H1 (cell line): ENCODE measurements around the gene HDHD3. TPM values are rescaled to one million over a fixed set of nuclear protein-coding genes. Genes with fewer than 3 reads are reported as not detected.

ENCODE experiments used
- CTCF ChIA-PET: fragments of 300-600 bp; sonication (Branson Sonifier 250); formaldehyde crosslinking; loops from one replicate; lab custom pipeline; 2021; ENCODE audit not compliant: partially characterized antibody; lab: Charles Lee
- POLR2A ChIA-PET: fragments of 300-600 bp; sonication (Branson Sonifier 250); formaldehyde crosslinking; loops from one replicate; lab custom pipeline; 2021; ENCODE audit warnings: inconsistent platforms; ENCODE audit not compliant: partially characterized antibody; lab: Charles Lee
- DNase-seq, 2 experiments: peaks; one replicate each; pipeline versions ENCODE4 v3.0.0 to v3.0.0-alpha.2; 2010 to 2022; ENCODE audit warnings: low spot score in 2 of 2, low read depth in 1 of 2, mixed read lengths in 1 of 2
- FAIRE-seq: peaks from 2 replicates; lab custom pipeline; 2011; peaks lifted over from hg19 to GRCh38; lab: Jason Lieb, UNC
- H2AFZ ChIP-seq: 2 replicates; pipeline ENCODE4 v1.8.1; 2012; ENCODE audit warnings: low read length, inconsistent platforms
- H2AK5ac ChIP-seq: 2 replicates; pipeline ENCODE4 v1.6.1; 2013; ENCODE audit warnings: low read depth, low read length
- H2BK120ac ChIP-seq: replicated peaks from 2 replicates; pipeline ENCODE3; 2013; ENCODE audit warnings: low read depth, low read length, inconsistent platforms
- H2BK12ac ChIP-seq: 2 replicates; pipeline ENCODE4 v1.6.1; 2013; ENCODE audit warnings: low read depth, low read length
- H2BK15ac ChIP-seq: 2 replicates; pipeline ENCODE4 v1.6.1; 2013; ENCODE audit warnings: low read length
- H2BK20ac ChIP-seq: 2 replicates; pipeline ENCODE4 v1.6.1; 2013; ENCODE audit warnings: low read length
- H2BK5ac ChIP-seq: 2 replicates; pipeline ENCODE4 v1.6.1; 2013; ENCODE audit warnings: low read depth, low read length
- H3K14ac ChIP-seq: 2 replicates; pipeline ENCODE4 v1.6.1; 2013; ENCODE audit warnings: inconsistent platforms; ENCODE audit not compliant: insufficient read length
- H3K18ac ChIP-seq: 2 replicates; pipeline ENCODE4 v1.6.1; 2013; ENCODE audit warnings: low read length; ENCODE audit errors: extremely low read depth
- H3K23ac ChIP-seq: 2 replicates; pipeline ENCODE4 v1.6.1; 2013; ENCODE audit warnings: inconsistent platforms; ENCODE audit not compliant: insufficient read length
- H3K23me2 ChIP-seq: 2 replicates; pipeline ENCODE4 v1.6.1; 2013; ENCODE audit warnings: low read depth, low read length
- H3K27ac ChIP-seq: 2 replicates; pipeline ENCODE4 v1.6.1; 2011; ENCODE audit warnings: low read depth, low read length, inconsistent platforms
- H3K27me3 ChIP-seq, 4 experiments: replicated peaks in 1 of 4; 1 replicate in 1 of 4; 2 replicates in 3 of 4; pipeline versions ENCODE4 v1.6.1 to v1.8.1; 2011 to 2013; ENCODE audit warnings: low read length in 3 of 4, mild to moderate bottlenecking in 3 of 4, inconsistent platforms in 2 of 4, mixed read lengths in 2 of 4, moderate library complexity in 1 of 4; ENCODE audit not compliant: control insufficient read depth in 3 of 4, insufficient read depth in 3 of 4; ENCODE audit errors: extremely low read depth in 1 of 4
- H3K36me3 ChIP-seq, 4 experiments: 2 replicates each; pipeline versions ENCODE4 v1.6.1 to v1.8.1; 2011 to 2013; ENCODE audit warnings: mild to moderate bottlenecking in 4 of 4, low read length in 3 of 4, moderate library complexity in 2 of 4, control low read depth in 1 of 4, inconsistent platforms in 1 of 4; ENCODE audit not compliant: insufficient read depth in 4 of 4, control insufficient read depth in 2 of 4
- H3K4ac ChIP-seq: replicated peaks from 2 replicates; pipeline ENCODE3; 2013; ENCODE audit warnings: low read length, low read depth, mixed read lengths, inconsistent platforms; ENCODE audit not compliant: insufficient read length
- H3K4me1 ChIP-seq, 4 experiments: replicated peaks in 1 of 4; 1 replicate in 1 of 4; 2 replicates in 3 of 4; pipeline versions ENCODE4 v1.6.1 to v1.8.1; 2011 to 2013; ENCODE audit warnings: low read length in 3 of 4, inconsistent platforms in 2 of 4, mixed read lengths in 1 of 4; ENCODE audit not compliant: insufficient read depth in 4 of 4, control insufficient read depth in 3 of 4
- H3K4me2 ChIP-seq, 2 experiments: 2 replicates each; pipeline versions ENCODE4 v1.6.1 to v1.8.1; 2011 to 2013; ENCODE audit warnings: low read depth in 2 of 2, low read length in 2 of 2, control low read depth in 1 of 2, inconsistent platforms in 1 of 2, mild to moderate bottlenecking in 1 of 2; ENCODE audit not compliant: insufficient read depth in 1 of 2
- H3K4me3 ChIP-seq, 4 experiments: fragments of 200-600, 300-600 bp in 1 of 4; sonication (generic), shearing (Covaris generic), sonication (Bioruptor Twin) in 1 of 4; 2 replicates each; pipeline versions ENCODE4 v1.5.1 to v1.8.1; 2011 to 2016; ENCODE audit warnings: low read length in 4 of 4, low read depth in 3 of 4, control low read depth in 2 of 4, inconsistent platforms in 2 of 4, mild to moderate bottlenecking in 2 of 4, mixed read lengths in 1 of 4, moderate library complexity in 1 of 4; ENCODE audit not compliant: insufficient read depth in 2 of 4; ENCODE audit errors: extremely low read depth in 1 of 4
- H3K56ac ChIP-seq: replicated peaks from 2 replicates; pipeline ENCODE3; 2013; ENCODE audit warnings: low read depth, mild to moderate bottlenecking, mixed read lengths, low read length, inconsistent platforms; ENCODE audit not compliant: insufficient read length
- H3K79me1 ChIP-seq: 2 replicates; pipeline ENCODE4 v1.6.1; 2013; ENCODE audit warnings: low read depth, low read length, control low read depth
- H3K79me2 ChIP-seq, 2 experiments: 2 replicates each; pipeline versions ENCODE4 v1.6.1 to v1.8.1; 2012 to 2013; ENCODE audit warnings: low read length in 2 of 2, mild to moderate bottlenecking in 2 of 2, inconsistent platforms in 1 of 2; ENCODE audit not compliant: insufficient read depth in 2 of 2, control insufficient read depth in 1 of 2
- H3K9ac ChIP-seq, 4 experiments: replicated peaks in 1 of 4; 1 replicate in 1 of 4; 2 replicates in 3 of 4; pipeline versions ENCODE4 v1.6.1 to v1.8.1; 2011 to 2013; ENCODE audit warnings: low read depth in 3 of 4, low read length in 3 of 4, control low read depth in 2 of 4, mild to moderate bottlenecking in 2 of 4, moderate library complexity in 2 of 4, inconsistent platforms in 1 of 4; ENCODE audit errors: extremely low read depth in 1 of 4
- H3K9me3 ChIP-seq, 2 experiments: 2 replicates each; pipeline versions ENCODE4 v1.6.1 to v1.8.1; 2012 to 2013; ENCODE audit warnings: mild to moderate bottlenecking in 2 of 2, moderate library complexity in 2 of 2, control low read depth in 1 of 2, inconsistent platforms in 1 of 2, low read depth in 1 of 2, low read length in 1 of 2, mixed read lengths in 1 of 2; ENCODE audit not compliant: insufficient read depth in 2 of 2
- H4K20me1 ChIP-seq, 2 experiments: replicated peaks in 1 of 2; 2 replicates each; pipeline versions ENCODE3 to v1.8.1; 2011 to 2013; ENCODE audit warnings: inconsistent platforms in 2 of 2, low read length in 2 of 2, mild to moderate bottlenecking in 1 of 2; ENCODE audit not compliant: insufficient read depth in 2 of 2, control insufficient read depth in 1 of 2
- H4K5ac ChIP-seq: 2 replicates; pipeline ENCODE4 v1.6.1; 2013; ENCODE audit warnings: low read length, low read depth, mixed read lengths, inconsistent platforms; ENCODE audit not compliant: insufficient read length
- H4K8ac ChIP-seq: 2 replicates; pipeline ENCODE4 v1.8.0; 2013; ENCODE audit warnings: mild to moderate bottlenecking, moderate library complexity, low read length, inconsistent platforms; ENCODE audit not compliant: insufficient read depth; ENCODE audit errors: extremely low read depth
- H4K91ac ChIP-seq: replicated peaks from 2 replicates; pipeline ENCODE3; 2013; ENCODE audit warnings: low read length, mixed read lengths, inconsistent platforms; ENCODE audit not compliant: insufficient read length
- ASH2L ChIP-seq: fragments of 200-600, 300-600 bp; sonication (generic); IDR thresholded peaks from one replicate; pipeline ENCODE4 v1.7.1; 2017; ENCODE audit warnings: low read length
- CBX5 ChIP-seq: fragments of 300-800, 300-1000 bp; sonication (generic); IDR thresholded peaks from 2 replicates; pipeline ENCODE4 v1.7.1; 2016; ENCODE audit warnings: antibody characterized with exemption, low read length, low read depth
- CHD2 ChIP-seq: IDR thresholded peaks from 2 replicates; pipeline ENCODE4 v1.6.1; 2012; ENCODE audit warnings: low read length, improper control_type of control experiment
- EGR1 ChIP-seq: IDR thresholded peaks from 2 replicates; pipeline ENCODE4 v1.6.1; 2011; ENCODE audit warnings: low read depth, low read length, borderline replicate concordance
- TBP ChIP-seq: IDR thresholded peaks from 2 replicates; pipeline ENCODE4 v1.6.1; 2011; ENCODE audit warnings: low read depth, low read length, improper control_type of control experiment
- WGBS, 2 experiments: shearing (Covaris generic) in 1 of 2; methylation state at CpG; one replicate each; pipeline versions ENCODE4 v1.1.6 to v1.1.7; 2013 to 2015; ENCODE audit warnings: low lambda C conversion rate in 2 of 2, mixed read lengths in 2 of 2, inconsistent platforms in 1 of 2, low coverage in 1 of 2, missing lambda C conversion rate in 1 of 2; ENCODE audit not compliant: insufficient replicate concordance in 2 of 2, insufficient coverage in 1 of 2, insufficient read length in 1 of 2; ENCODE audit errors: extremely low coverage in 1 of 2, missing lambda C conversion rate in 1 of 2; 5-methylcytosine and 5-hydroxymethylcytosine counted together
- polyA plus RNA-seq, 7 experiments: library from polyadenylated mRNA; depleted of rRNA in 3 of 7; stranded (reverse) in 5 of 7; unstranded in 2 of 7; fragments of >200 nt in 5 of 7; fragments of 200-250 nt in 2 of 7; gene quantifications; 1 replicate in 5 of 7; 2 replicates in 1 of 7; 4 replicates in 1 of 7; pipeline versions ENCODE4 v1.2.1 to v1.2.3, GENCODE V29; 2011 to 2013; ENCODE audit warnings: missing spikeins in 2 of 7, mixed read lengths in 2 of 7
- total RNA-seq: library from RNA; stranded (reverse); fragmentation: NEBNext Ultra II Directional; extraction: Animal tissue kit (Norgen Biotek cat#: 25700); gene quantifications from 2 replicates; pipeline ENCODE4 v1.2.1, GENCODE V29; 2021

HDHD3 gene
- total and polyA plus RNA-seq, 2 of the 8 experiments (the other 6 are each of a cell fraction or from before 2014, with no cell fraction given) = 12.1 to 25.3 TPM

DNA sequence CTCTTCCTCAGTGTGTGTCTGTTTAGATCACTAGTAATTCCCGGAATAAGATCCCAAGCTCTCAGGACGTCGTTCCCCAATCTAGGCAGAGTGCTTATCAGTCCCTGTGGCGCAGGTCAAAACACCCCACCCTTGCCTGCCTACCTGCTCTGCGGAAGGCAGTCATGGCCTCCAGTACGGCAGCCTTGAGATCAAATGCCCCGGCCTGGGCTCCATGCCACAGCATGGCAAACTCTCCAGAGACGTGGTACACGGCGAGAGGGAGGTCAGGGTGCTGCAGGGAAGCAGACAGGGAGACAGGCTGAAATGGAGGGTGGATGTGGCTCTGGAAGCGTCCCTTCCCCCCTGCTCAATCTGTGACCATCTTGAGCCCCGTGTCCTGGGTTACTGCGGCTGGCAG is 12.0 kb upstream of the HDHD3 start:
- Histone ChIP-seq H2BK5ac (no peak overlapping the region), H4K20me1 (peaks cover 0 to 2% of the 10 kb centered on the region in 2 experiments), H3K14ac (no peak overlapping the region), H3K56ac (no peak overlapping the region), H3K9ac (no peak overlapping the region), H4K8ac (no peak overlapping the region), H2BK12ac (no peak overlapping the region), H4K5ac (no peak overlapping the region), H2AFZ (no peak overlapping the region), H3K4ac (no peak overlapping the region), H3K4me1 (no peaks in the 10 kb centered on the region), H2BK120ac (no peak overlapping the region), H3K36me3 (peaks cover 0 to 12% (median 5%) of the 10 kb centered on the region in 4 experiments; a peak in 5 of 8 replicates), H2BK15ac (no peak overlapping the region), H3K9me3 (no peaks in the 10 kb centered on the region), H3K23ac (no peak overlapping the region), H3K79me2 (no peaks in the 10 kb centered on the region), H3K27ac (no peak overlapping the region), H3K18ac (no peak overlapping the region), H3K27me3 (no peaks in the 10 kb centered on the region), H3K4me2 (no peak overlapping the region), H3K4me3 (no peak overlapping the region), H4K91ac (no peak overlapping the region), H3K23me2 (no peaks in the 10 kb centered on the region), H3K79me1 (no peaks in the 10 kb centered on the region), H2BK20ac (no peak overlapping the region), H2AK5ac (no peak overlapping the region)
- FAIRE-seq = no peak
- DNase-seq = no peak
- POLR2A ChIA-PET = no interaction called here
- WGBS, 2 experiments = 88% methylated on average over 12 of the region's 13 CpGs; no CpG with 5 or more reads in 1 of the 2 experiments
- CTCF ChIA-PET = interaction anchor here (0.8 to 1.6 kb wide), 5 partner anchors 10 to 269 kb away, joined by 3 to 4 read pairs (median 3); no protein-coding TSS in a partner anchor
- TF ChIP-seq CBX5 (no peak), EGR1 (no peak), CHD2 (no peak), TBP (no peak), ASH2L (no peak)
